GM12801 (cell line): ENCODE results near the gene TRAF5.

ENCODE experiments used
- TF ChIP-seq, protein P1 (sequence below): IDR thresholded peaks from one replicate; pipeline ENCODE4 v1.5.1; 2011; ENCODE audit warnings: control low read depth; ENCODE audit not compliant: insufficient read length; ENCODE audit errors: extremely low read depth

Gene TRAF5, protein sequence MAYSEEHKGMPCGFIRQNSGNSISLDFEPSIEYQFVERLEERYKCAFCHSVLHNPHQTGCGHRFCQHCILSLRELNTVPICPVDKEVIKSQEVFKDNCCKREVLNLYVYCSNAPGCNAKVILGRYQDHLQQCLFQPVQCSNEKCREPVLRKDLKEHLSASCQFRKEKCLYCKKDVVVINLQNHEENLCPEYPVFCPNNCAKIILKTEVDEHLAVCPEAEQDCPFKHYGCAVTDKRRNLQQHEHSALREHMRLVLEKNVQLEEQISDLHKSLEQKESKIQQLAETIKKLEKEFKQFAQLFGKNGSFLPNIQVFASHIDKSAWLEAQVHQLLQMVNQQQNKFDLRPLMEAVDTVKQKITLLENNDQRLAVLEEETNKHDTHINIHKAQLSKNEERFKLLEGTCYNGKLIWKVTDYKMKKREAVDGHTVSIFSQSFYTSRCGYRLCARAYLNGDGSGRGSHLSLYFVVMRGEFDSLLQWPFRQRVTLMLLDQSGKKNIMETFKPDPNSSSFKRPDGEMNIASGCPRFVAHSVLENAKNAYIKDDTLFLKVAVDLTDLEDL

DNA sequence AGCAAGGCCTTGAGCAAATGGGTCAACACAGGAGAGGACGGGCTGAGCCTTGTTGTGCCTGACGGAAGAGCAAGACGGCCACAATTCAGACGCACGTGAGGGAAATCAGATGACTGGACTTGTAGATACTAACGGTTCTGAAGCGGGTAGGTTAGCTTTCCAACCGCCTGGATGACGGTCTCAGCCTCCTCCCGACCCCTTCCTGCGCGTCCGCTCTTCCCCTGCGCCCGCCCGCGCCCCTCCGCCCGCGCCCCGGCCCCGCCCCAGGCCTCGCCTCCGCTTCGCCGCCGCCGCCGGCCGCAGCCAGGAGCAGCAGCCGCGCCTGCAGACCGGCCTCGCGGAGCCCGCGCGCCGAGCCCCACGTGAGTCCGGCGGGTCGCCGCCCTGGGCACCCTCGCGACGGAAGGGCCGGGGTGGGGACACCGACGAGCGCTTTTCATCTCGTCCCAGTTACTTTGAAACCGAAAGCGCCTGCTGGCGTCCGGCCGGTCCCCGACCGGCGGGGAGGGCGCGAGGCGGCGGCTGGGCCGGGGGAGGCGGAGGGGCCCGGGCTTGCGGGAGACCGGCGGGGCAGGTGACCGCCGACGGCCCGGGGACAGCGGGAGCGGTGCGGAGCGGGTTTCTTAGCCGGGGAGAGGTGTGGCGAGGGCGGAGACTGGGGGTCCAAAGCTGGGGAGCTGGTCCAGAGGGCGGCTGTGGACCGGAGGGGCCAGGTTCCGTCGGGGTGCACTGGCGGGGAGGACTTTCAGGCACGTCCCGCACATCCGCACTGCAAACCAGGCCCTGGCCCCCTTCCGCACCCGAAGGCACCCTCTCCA, at the start of gene TRAF5:
Gene TRAF5 (plus strand): TSS at position 306 of the 818 bp plus-strand sequence. CDS start 26,407 bp downstream, outside the sequence.
- TF ChIP-seq, protein P1, sequence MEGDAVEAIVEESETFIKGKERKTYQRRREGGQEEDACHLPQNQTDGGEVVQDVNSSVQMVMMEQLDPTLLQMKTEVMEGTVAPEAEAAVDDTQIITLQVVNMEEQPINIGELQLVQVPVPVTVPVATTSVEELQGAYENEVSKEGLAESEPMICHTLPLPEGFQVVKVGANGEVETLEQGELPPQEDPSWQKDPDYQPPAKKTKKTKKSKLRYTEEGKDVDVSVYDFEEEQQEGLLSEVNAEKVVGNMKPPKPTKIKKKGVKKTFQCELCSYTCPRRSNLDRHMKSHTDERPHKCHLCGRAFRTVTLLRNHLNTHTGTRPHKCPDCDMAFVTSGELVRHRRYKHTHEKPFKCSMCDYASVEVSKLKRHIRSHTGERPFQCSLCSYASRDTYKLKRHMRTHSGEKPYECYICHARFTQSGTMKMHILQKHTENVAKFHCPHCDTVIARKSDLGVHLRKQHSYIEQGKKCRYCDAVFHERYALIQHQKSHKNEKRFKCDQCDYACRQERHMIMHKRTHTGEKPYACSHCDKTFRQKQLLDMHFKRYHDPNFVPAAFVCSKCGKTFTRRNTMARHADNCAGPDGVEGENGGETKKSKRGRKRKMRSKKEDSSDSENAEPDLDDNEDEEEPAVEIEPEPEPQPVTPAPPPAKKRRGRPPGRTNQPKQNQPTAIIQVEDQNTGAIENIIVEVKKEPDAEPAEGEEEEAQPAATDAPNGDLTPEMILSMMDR = no peak

DNA sequence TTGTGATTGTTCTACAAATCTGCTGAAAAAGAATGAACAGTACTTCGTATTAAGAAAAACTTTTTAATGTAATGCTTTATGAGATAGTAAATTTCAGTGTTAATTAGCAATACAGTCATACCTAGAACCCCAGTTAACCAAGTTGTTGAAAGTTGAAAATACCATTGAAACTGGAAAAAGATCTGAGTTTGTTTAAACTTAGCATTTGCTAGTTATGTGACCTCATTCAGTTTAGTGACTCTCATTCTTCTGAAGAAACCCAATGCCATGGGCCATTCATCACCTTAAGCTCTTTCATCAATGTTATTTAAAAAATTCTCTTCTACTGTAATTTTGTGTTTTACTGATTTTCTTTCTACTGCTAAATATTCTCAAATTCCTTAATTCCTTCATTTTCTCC, 47.3 kb upstream of the TRAF5 start:
- TF ChIP-seq, protein P1 = no peak

DNA sequence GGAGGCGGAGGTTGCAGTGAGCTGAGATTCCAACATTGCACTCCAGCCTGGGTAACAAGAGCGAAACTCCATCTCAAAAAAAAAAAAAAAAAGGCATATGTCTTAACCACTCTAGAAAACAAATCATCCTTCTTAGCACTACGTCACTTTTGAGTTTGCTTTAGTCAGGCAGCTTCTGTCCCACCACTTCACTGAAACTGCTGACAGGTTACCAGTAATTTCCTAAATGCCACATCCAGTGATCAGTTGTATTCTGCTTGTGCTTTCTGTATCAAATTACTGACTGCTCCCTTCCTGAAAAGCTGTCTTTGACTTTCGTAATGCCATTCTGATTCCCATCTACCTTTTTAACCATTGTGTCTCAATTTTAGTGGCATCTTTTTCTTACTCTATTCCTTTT, 45.7 kb upstream of the TRAF5 start:
- TF ChIP-seq, protein P1 = no peak

DNA sequence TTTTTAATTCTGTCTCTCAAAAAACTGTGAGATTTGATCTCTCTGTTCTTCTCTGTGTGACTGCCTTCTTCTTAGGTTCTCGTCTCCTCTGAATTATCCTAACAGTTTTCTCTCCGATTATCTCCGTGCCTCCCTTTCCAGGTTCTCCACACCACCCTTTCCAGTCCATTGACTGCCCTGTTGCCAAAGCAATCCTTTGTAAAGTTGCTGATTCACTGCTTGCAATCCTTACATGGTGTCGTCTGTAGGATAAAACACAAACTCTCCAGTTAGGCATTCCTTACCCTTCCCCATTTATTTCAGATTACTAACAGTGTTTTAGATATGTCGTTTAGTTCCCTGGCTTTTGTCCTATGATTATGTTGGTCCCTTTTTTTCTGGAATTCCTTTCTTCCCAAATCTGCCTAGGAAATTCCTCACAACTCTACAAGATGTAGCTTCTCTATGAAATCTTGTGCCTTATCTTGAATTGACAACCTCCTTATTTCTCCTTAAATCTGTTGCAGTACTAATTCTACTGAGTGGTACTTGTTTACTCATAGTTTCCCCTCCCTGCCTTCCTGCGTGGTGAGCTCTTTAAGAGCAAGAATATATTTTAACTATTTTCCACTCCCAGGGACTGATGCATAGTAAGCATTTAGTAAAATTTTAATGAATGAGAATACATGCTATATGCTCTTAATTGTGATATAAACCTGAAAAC, 45.2 kb upstream of the TRAF5 start:
- TF ChIP-seq, protein P1 = no peak

DNA sequence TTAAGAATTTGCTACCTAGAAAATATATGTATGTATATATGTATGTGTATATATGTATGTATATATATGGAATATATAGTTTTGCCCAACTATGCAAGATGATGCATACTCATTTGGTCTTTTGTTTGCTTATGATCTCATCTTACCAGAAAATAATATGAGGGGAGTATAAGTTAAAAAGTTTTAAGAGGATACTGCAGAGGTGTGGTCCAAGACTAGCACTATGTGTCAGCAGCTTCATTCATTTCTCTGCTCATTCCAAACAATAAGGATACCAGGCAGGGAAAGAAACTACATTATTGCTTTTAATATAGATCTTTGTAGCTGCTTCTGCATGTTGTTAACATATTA, 44.6 kb upstream of the TRAF5 start:
- TF ChIP-seq, protein P1 = no peak

DNA sequence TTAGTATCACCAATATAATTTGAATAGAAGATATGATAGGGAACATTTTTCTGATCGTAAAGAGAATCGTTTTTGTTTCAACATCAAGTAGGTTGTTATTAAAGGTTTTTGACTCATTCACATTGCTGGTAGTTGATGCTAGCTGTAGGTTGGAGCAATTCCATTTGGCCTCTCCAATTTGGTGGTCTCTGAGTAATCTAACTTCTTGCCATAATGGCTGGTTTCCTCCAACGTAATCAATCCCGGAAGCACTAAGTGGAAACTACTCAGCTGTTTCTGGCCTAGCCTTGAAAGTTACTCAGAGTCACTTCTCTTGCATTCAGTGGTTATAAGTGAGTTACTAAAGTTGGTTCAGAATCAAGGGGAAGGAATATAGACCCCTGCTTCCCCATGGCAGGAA, 41.4 kb upstream of the TRAF5 start:
- TF ChIP-seq, protein P1 = no peak

DNA sequence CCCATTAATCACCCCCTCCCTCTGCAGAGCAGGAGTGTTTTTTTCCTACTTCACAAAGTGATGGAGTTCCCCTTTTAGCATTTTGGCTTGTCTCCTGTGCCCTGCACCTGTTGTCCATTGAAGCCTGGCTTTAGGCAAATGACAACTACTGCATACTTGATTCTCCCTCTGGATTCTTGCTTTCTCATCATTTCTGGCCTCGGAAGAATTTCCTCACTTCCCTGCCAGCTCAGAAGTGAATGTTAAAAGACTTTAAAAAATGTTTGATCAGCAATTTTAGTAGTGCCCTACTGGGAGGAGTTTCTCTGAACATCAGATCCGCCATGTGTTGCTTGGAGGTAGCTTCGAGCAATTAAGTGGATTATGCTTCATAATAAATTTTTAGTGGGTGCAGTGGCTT, 39.4 kb upstream of the TRAF5 start:
- TF ChIP-seq, protein P1 = no peak
